ENCODE data around the gene CXCR3.
A peak's percentile ranks its signal among the peaks of the same experiment; 100 is the strongest.

Gene CXCR3

DNA sequence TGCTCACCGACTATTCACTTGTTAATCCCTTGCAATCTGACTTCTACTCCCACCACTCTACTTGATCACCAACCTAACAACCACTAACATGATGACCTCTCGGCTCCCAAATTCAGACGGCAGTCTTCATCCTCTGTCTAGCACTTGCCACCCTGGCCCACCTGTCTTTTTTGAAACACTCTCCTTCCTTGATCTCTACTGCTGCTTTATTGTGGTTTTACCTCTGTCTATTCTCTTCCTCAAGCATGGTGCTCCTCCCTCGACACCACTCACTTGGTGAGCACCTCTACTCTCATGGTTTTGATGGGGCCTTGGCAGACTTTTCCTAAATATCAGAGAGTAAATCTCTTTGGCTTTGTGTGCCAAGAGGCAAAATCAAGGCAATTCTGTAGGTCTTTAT lies 21.7 kb upstream of the CXCR3 start:
- peaks cover 4 to 15% (median 5%) of the 10 kb centered on the region in 11 experiments; a peak in 21 of 22 replicates for H3K9me3 ChIP-seq (replicated peaks in 1 of 11)
- H4K20me1 ChIP-seq, result peaks cover 0 to 5% (median 0%) of the 10 kb centered on the region in 11 experiments; a peak in 4 of 22 replicates
- H3K36me3 ChIP-seq, result no peaks in the 10 kb centered on the region
- H3K4me1 ChIP-seq, result peaks cover 21 to 32% (median 24%) of the 10 kb centered on the region in 10 experiments
- no peak for TF ChIP-seq Cebpa-rat (IDR thresholded peaks at IDR 0.05)
- peaks cover 25 to 84% (median 72%) of the 10 kb centered on the region in 11 experiments; a peak in 21 of 22 replicates for H3K27me3 ChIP-seq
- H3K4me2 ChIP-seq, result no peak overlapping the region
- H3K27ac ChIP-seq, result no peak overlapping the region
- H3K9ac ChIP-seq, result no peak overlapping the region
- no peak overlapping the region for H3K4me3 ChIP-seq

DNA sequence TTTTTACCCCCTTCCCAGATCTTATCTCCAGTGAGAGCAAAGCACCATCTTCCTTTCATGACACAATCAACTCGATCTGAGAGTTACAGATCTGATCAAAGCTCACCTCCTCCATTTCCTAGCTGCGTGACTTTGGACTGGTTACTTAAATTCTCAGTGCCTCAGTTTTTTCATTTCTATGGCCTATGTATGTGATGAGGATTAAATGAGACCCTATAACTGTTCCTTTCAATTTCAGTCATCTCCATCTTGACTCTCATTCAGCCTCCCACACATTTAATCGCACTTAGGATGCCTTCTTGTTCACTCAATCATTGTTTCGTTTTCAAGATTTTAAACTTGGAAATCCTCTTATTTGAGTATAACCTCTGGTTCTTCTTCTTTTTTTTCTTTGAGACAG lies 20.1 kb upstream of the CXCR3 start:
- H3K4me3 ChIP-seq, result no peak overlapping the region
- peak overlapping the region in 2 of 11 experiments; percentile 23 to 43; a peak in 5 of 22 replicates for H3K4me2 ChIP-seq
- H3K9me3 ChIP-seq (replicated peaks in 1 of 11), result 0 out of 22 replicates have a peak, but pooled peaks cover 0 to 2% (median 0%) of the 10 kb centered on the region in 11 experiments

DNA sequence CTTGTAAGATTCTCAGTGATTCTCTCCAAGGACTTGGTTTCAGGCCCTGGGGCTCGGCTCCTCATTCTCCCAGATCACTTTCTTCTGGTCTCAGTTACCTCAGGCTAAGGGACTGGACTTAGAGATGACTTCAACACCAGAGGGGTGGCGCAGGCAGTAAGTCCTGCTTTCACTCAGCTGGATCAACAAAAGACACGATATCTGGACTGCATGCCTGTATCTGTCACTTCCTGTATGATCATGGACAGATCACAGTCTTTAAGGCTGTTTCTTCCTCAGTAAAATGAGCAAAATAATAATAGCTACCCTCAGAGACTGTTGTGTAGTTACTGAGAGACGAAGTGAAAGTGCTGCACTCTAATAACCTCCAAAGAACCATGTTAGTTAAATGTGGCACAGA lies 19.5 kb upstream of the CXCR3 start:
- Histone ChIP-seq H3K9ac (no peak overlapping the region; a peak in 1 of 22 replicates), H3K4me1 (peaks cover 21 to 45% (median 25%) of the 10 kb centered on the region in 10 experiments), H3K27me3 (peaks cover 28 to 96% (median 84%) of the 10 kb centered on the region in 11 experiments; a peak in 21 of 22 replicates), H3K4me2 (peak overlapping the region in 9 of 11 experiments; percentile 12 to 60 (median 36); a peak in 13 of 22 replicates), H3K4me3 (no peak overlapping the region), H3K36me3 (no peaks in the 10 kb centered on the region), H3K9me3 (replicated peaks in 1 of 11) (no peaks in the 10 kb centered on the region), H3K27ac (no peak overlapping the region; a peak in 1 of 22 replicates), H4K20me1 (peaks cover 0 to 5% (median 0%) of the 10 kb centered on the region in 11 experiments; a peak in 4 of 22 replicates)
- TF ChIP-seq Cebpa-rat (IDR thresholded peaks at IDR 0.05), result no peak

More for the DNA sequence above, 20.1 kb upstream of the CXCR3 start:
- peaks cover 21 to 42% (median 25%) of the 10 kb centered on the region in 10 experiments for H3K4me1 ChIP-seq
- H3K27ac ChIP-seq, result no peak overlapping the region
- H4K20me1 ChIP-seq, result peaks cover 0 to 5% (median 0%) of the 10 kb centered on the region in 11 experiments; a peak in 4 of 22 replicates
- no peak overlapping the region for H3K9ac ChIP-seq
- H3K36me3 ChIP-seq, result no peaks in the 10 kb centered on the region
- peaks cover 26 to 96% (median 82%) of the 10 kb centered on the region in 11 experiments; a peak in 21 of 22 replicates for H3K27me3 ChIP-seq
- no peak for TF ChIP-seq Cebpa-rat (IDR thresholded peaks at IDR 0.05)

DNA sequence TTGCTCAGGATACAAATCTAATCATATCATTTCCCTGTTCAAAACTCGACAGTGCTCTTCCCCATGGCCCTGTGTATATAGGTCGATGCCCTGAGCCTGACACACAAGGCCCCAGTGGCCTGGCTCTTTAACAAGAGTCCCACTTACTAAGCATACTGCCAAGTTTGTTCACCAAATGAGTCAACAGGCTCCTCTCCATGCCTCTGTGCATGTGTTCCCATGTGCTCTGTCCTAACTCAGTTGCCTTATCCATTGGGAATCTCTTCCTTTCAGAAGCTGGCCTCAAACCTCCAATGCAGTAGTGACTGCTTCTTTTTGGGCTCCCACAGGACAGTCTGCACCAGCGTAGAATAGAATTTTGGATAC lies 18.9 kb upstream of the CXCR3 start:
- no peaks in the 10 kb centered on the region for H3K9me3 ChIP-seq (replicated peaks in 1 of 11)
- no peak for TF ChIP-seq Cebpa-rat (IDR thresholded peaks at IDR 0.05)
- H3K4me2 ChIP-seq, result peak overlapping the region in 9 of 11 experiments; percentile 22 to 60 (median 43); a peak in 10 of 22 replicates
- H3K4me1 ChIP-seq, result peaks cover 21 to 45% (median 25%) of the 10 kb centered on the region in 10 experiments
- no peak overlapping the region for H3K27ac ChIP-seq
- H4K20me1 ChIP-seq, result peaks cover 0 to 5% (median 0%) of the 10 kb centered on the region in 11 experiments; a peak in 4 of 22 replicates
- H3K4me3 ChIP-seq, result no peak overlapping the region
- H3K27me3 ChIP-seq, result peaks cover 28 to 96% (median 85%) of the 10 kb centered on the region in 11 experiments; a peak in 21 of 22 replicates
- no peaks in the 10 kb centered on the region for H3K36me3 ChIP-seq
- no peak overlapping the region for H3K9ac ChIP-seq

DNA sequence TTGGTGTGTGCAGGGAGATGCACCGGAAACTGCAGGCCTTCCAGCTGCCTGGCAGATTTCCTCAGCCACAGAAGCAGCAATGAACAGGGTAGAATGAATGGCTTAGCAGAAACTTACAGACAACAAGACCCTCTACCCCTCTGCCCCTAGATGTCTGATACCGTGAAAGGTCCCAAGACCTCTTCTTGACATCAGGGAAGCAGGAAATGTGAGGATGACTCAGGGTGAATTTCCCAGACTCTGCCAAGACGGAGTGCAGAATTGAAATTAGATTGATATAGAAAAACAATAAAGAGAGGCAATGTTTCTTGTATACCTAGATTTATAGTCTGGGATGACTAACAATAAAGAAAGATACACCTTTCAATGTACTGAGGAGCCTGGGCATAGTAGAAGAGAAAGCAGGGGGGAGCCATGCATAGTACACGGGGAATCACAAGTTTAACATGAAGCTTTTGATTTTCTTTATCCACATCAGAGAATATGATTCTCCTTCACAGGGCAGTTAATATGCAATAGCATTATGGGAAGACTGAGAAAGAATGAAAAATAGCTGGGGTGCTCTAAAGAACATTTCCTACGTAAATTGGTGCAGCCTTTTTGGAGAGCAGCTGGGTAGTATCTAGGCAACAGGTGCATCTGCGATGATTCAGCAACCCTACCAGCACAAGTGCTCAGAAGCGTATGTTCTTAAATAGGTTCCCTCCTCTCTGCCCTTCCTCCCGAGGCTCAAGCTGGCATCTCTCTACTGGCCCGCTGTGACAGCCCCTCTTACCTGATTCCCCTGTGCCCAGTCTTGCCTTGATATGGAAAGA lies 18.3 kb upstream of the CXCR3 start:
- H3K27me3 ChIP-seq, result peaks cover 28 to 96% (median 88%) of the 10 kb centered on the region in 11 experiments; a peak in 21 of 22 replicates
- no peak overlapping the region for H3K4me3 ChIP-seq
- no peaks in the 10 kb centered on the region for H3K36me3 ChIP-seq
- no peak overlapping the region for H3K9ac ChIP-seq
- no peaks in the 10 kb centered on the region for H3K9me3 ChIP-seq (replicated peaks in 1 of 11)
- H3K4me1 ChIP-seq, result peaks cover 21 to 45% (median 25%) of the 10 kb centered on the region in 10 experiments
- TF ChIP-seq Cebpa-rat (IDR thresholded peaks at IDR 0.05), result no peak
- H3K4me2 ChIP-seq, result peak overlapping the region in 10 of 11 experiments; percentile 23 to 60 (median 42); a peak in 17 of 22 replicates
- no peak overlapping the region for H3K27ac ChIP-seq
- H4K20me1 ChIP-seq, result peaks cover 0 to 5% (median 0%) of the 10 kb centered on the region in 11 experiments; a peak in 4 of 22 replicates

DNA sequence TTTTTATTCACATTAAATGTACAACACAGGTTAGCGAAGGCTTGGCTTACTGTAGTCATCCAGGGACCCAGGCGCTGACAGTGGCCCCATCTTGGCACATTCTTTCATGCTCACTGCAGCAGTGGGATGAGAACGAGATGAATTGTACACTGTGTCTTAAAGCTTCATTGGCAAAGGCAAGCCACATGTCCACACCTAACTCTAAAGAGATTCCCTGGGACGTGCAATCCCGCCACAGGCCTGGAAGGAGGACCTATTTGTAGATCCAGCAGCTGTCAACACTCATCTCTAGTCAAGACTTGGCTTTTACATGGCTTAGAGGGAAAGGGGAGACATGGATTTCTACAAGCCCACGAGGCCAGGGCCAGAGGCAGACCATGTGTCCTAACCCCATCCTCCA lies 16.1 kb upstream of the CXCR3 start:
- Histone ChIP-seq H3K4me3 (no peak overlapping the region), H3K9ac (no peak overlapping the region), H3K9me3 (replicated peaks in 1 of 11) (no peaks in the 10 kb centered on the region), H3K36me3 (no peaks in the 10 kb centered on the region), H3K4me1 (peaks cover 25 to 52% (median 31%) of the 10 kb centered on the region in 10 experiments), H3K27me3 (peaks cover 29 to 91% (median 84%) of the 10 kb centered on the region in 11 experiments; a peak in 21 of 22 replicates), H4K20me1 (peaks cover 0 to 5% (median 0%) of the 10 kb centered on the region in 11 experiments; a peak in 4 of 22 replicates), H3K4me2 (no peak overlapping the region), H3K27ac (no peak overlapping the region)
- TF ChIP-seq Cebpa-rat (IDR thresholded peaks at IDR 0.05), result no peak

DNA sequence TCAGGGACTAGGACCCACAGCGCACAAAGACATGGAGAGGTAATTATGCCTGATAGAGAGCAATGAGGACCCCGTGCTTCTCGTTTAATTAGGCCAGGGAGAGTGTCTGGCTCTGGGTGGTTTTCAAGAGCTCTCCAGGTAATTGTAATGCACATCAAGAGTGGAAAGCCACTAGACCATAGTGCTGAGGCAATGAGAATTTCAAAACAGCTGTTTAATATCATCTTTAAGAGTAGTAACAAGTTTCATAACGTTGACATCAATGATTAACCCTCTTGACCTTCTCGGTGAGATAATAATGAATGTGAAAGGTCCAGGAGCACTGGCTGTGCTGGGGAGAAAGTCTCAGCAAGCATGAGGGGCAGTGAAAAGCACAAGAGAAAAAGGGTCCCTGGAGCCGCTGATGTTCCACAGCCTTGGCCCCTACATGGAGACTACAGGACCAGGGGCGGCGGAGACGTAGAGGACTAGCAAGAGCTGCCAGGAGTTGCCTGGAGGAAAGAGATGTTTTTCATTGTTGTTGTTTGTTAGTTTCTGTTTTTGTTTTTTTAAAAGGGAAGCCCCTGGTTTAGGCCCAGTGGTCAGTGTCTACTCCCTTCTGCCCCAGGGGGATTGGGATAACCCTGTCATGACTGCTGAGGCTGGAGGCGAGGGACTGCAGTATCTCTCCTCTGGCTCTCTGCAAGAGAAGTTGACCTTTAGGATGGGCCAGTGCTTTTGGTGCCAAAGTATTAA lies 14.8 kb upstream of the CXCR3 start:
- Histone ChIP-seq H3K9ac (no peak overlapping the region), H3K36me3 (no peaks in the 10 kb centered on the region), H3K4me3 (no peak overlapping the region), H3K27ac (no peak overlapping the region), H3K4me2 (no peak overlapping the region), H3K27me3 (peaks cover 30 to 91% (median 81%) of the 10 kb centered on the region in 11 experiments; a peak in 21 of 22 replicates), H3K4me1 (peaks cover 28 to 63% (median 42%) of the 10 kb centered on the region in 10 experiments), H4K20me1 (peaks cover 0 to 5% (median 0%) of the 10 kb centered on the region in 11 experiments; a peak in 3 of 22 replicates), H3K9me3 (replicated peaks in 1 of 11) (no peaks in the 10 kb centered on the region)
- TF ChIP-seq Cebpa-rat (IDR thresholded peaks at IDR 0.05), result no peak

DNA sequence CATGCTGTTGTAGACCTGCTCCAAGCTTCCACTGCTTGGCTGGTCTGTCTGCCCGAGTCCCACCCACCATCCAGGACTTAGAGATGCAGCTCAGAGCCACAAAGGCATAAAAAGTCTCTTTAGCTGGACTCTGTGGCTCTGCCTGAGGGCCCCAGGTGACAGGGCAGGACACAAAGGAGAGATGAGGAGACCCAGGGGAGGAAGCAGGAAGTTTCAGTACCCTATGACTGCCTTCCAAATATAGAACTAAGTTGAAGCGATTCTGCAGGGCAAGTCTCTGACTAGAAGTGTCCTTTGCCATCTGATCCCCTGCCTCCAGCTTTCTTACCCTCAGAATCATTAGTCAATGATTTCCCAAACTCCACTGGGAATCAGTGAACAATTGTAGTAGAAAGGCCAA lies 11.2 kb upstream of the CXCR3 start:
- no peak for TF ChIP-seq Cebpa-rat (IDR thresholded peaks at IDR 0.05)
- peaks cover 0 to 5% (median 0%) of the 10 kb centered on the region in 11 experiments; a peak in 3 of 22 replicates for H4K20me1 ChIP-seq
- H3K27ac ChIP-seq, result no peak overlapping the region
- H3K27me3 ChIP-seq, result peaks cover 28 to 90% (median 73%) of the 10 kb centered on the region in 11 experiments
- H3K9me3 ChIP-seq (replicated peaks in 1 of 11), result no peaks in the 10 kb centered on the region; a peak in 1 of 22 replicates
- peak overlapping the region; percentile 3 to 81 (median 65) for H3K4me2 ChIP-seq
- no peak overlapping the region; a peak in 1 of 20 replicates for H3K4me3 ChIP-seq
- peaks cover 6 to 44% (median 24%) of the 10 kb centered on the region in 10 experiments; a peak in 19 of 20 replicates for H3K4me1 ChIP-seq
- H3K36me3 ChIP-seq, result no peaks in the 10 kb centered on the region
- H3K9ac ChIP-seq, result peak overlapping the region in 1 of 11 experiments; percentile 4; a peak in 1 of 22 replicates
